GM19324 (cell line): ENCODE measurements around the gene MRPL52.
"Not testable (repeated sequence)": the region's sequence is repeated elsewhere in the genome, so short reads cannot be mapped to it uniquely, and the experiment has no call there.

ENCODE experiments used
- ATAC-seq: cut with Tn5 transposase; IDR thresholded peaks from one replicate; pipeline ENCODE4 v1.9.1; 2021; ENCODE audit warnings: mild to moderate bottlenecking, moderate library complexity; ENCODE audit not compliant: unreplicated experiment, low FRiP score

Gene MRPL52

DNA sequence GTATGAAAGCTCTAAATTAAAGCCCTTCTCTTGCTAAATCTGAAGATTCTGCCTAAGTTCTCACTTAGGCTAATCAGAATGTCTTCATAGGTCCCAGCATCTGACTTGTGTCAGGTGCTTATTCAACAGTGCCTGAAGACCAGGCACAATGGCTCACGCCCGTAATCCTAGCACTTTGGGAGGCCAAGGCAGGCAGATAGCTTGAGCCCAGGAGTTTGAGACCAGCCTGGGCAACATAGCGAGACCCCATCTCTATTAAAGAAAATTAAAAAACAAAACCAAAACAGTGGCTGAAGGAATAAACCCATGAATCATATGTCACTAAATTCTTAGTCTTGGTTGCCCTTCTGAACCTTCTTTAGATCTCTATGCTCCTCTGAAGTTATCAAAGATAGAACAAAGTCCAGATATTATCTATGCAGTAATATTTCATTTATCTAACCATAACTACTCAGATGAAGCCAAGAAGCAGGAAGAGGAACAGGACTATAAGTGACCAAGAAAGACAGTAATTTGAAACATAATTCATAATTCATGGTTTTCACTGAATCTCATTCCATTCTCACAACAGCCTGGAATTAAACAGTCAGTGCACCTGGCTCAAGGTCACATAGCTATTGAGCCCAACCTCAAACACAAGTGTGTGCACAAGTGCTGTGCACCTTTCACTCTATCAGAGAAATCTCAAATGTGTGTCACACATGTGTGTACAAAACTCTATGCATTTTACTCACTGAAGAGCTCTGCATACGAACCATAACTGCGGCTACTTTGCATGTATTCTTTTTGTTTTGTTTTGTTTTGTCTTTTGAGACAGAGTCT lies 21.1 kb upstream of the MRPL52 start:
- no peak for ATAC-seq

DNA sequence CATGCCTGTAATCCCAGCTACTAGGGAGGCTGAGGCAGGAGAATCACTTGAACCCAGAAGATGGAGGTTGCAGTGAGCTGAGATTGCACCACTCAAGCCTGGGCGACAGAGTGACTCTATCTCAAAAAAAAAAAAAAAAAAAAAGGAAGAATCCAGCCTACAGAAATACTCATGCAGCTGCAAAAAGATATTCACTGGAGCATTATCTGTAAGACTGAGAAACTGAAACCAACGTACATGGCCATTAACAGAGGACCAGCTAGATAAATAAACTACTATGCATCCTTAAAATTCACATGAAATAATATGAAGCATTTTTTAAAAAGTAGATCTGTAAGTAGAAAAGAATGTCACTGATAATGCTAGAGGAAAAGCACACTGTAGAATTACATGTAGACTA lies 18.0 kb upstream of the MRPL52 start:
- ATAC-seq, result no peak

DNA sequence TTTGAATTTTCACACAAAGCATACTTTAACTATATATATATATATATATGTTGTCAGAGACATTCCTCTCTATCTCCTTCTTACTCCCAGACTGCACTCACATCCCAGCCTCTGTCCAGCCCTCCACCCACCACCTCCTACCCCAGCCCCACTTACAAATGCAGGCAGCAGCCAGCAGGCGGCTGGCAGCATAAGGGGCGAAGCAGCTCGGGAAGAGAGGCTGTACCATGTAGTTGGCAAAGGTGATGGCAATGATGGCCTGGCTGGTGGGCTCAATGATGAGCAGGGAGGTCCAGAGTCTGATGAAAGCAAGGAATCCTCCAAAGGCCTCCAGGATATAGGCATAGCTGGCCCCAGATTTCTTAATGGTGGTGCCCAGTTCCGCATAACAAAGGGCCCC lies 16.9 kb upstream of the MRPL52 start:
- ATAC-seq, result no peak

DNA sequence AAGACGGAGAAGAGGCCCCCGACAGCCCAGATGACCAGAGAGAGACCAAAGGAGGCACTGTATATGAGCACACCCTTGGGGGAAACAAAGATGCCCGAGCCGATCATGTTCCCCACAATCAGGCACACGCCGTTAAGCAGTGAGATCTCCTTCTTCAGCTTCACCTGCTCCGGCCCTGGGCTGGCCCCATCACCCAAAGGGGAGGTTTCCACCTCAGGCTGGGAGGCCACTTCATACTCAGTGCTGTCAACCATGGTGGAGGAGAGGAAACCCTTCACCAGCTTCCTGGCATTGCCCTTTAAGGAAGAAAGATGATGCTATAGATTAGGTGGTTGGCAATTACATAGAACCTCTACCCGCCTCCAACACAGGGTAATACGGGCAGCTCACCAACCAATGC lies 16.5 kb upstream of the MRPL52 start:
- no peak for ATAC-seq

DNA sequence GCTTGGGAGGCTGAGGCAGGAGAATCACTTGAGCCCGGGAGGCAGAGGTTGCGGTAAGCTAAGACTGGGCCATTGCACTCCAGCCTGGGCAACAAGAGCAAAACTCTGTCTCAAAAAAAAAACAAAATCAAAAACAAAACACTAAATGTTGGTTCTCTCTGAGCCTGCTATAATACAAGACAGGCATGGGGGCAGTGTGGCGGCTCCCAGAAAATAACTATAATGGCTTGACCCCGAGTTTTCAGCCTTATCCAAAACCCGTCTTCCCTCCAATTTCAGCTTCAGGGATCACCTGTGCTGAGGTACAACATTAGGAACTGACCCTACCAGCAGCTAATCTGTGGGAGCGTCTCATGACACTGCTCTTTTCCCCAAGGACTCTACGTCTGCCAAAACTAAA lies 15.3 kb upstream of the MRPL52 start:
- no peak for ATAC-seq

DNA sequence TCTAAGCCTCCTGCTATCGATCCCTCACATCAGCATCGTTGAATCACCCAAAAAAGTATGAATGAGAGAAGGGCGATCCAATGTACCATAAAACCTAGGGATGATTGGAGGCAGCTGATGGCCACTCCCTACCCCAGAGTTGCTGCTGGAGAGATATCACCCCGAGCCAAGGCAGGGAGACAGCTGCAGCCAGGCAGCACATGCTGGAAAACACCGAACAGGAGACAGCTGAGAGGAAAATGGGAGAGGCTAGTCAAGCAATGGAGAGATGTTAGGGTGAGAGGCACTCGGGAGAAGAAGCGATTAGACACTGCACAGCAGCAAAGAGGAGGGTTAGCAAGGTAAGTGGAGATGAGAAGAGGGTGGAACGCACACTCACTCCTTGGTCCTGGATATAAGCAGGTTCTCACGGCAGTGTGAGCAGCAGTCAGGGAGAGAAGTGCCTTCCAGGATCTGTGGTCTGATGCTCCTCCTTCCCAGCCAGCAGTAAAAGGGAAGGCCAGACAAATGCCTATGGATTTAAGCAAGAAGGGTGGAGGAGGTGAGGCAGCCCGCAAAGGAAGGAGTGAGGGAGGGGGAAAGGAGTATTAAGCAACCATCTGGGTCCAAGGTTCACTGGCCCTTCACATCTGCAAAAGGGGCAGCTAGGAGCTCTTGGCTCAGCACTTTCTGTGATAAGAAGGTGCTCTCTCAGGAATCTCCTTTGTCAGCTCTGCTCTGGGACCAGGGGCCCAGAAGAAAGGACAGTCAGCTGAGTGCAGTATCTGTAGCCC lies 14.6 kb upstream of the MRPL52 start, which contains the start of gene SLC7A7:
Gene SLC7A7, minus strand, starts transcription at position 495 of the 773 bp plus-strand sequence. CDS start 2,037 bp downstream, outside the sequence.
- no peak for ATAC-seq

DNA sequence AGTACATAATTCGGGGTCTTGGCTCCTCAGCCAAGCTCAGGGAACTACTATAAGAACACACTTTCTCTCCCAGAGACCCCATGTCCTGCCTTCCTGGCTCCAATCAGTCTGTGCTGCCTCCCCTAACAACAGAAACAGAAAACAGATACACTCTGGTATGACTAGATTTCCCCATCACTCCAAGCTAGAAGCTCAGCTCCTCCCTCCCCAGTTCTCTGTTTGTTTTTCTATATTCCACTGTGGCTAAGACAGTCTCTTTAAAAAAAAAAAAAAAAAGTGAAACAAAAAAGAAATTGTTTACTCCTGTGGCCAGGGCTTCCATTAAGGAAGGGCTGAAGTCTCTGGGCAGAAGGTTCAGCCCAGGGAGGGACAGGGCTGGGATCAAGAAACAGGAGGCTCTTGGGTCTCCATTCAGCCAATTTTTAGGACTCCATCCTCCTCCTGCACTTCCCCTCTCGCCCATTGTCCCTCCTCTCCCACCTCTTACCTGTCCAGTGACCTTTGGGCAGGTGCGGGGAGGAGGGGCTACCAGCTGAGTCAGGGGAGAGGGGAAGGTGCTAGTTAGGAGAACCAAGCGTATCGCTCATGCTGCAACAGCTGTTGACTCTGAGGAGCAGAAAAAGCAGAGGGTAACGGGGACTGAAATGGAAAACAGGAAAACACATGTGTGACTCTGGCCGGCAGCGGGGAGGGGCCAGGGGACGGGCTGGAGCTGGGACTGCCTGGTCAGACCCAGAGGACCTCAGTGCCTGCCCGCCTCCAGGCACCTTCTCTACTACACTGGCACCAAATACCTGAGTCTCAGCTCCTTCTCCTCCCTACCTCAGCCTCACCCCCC lies 10.3 kb upstream of the MRPL52 start:
- ATAC-seq, result no peak

DNA sequence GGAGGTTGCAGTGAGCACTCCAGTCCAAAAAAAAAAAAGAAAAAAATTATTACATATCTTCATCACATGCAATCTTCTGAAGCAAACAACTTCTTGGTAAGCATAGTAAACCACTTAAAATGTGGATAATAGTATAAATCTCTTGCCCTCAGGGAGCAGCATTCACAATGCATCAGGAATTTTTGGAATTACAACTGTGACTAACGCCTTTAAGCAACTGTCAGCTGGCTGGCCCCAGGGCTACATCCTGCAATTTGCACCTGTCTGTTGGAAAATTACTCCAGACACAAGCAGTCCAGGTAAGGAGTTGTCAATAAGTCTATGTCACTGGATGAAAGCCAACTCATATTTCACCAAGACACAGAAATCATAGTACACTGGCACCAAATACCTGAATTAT lies 9.0 kb upstream of the MRPL52 start:
- no peak for ATAC-seq

DNA sequence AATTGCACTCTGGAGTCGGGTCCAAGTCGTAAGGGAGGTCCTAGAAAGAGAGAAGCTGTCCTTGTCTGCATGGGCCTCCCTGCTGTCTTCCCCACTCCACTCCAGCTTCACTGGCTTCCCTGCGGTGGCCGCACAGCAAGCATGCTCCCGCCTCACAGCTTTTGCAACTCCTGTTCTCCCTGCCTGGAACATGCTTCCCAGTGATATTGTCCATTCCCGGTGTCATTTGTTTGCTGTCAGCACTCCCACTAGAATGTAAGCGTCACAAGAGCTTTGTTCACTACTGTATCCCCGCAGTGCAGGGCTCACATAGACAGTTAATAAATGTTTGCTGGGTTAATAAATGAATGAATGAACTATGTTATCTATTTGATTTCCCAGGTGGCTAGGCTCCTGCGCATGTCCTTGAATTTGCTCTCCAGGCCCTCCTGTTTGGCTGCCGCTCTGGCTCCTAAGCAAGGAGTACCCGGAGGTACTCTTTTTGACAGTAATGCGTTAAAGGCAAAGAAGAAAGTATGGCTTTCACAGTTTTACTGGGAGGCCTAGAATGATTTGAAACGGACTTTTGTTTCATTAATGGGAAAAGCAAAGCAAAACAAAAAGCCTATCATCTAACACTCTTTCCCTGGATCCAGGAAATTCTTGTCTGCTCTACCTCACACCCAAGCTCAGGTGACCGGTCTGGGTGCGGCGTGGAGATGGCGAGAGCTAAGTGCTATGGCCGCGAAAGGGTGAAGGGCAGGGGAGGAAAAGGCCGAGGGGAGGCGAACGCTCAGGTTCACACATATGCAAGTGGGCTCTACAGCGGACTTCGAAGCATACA lies 8.3 kb upstream of the MRPL52 start:
- ATAC-seq, result no peak

DNA sequence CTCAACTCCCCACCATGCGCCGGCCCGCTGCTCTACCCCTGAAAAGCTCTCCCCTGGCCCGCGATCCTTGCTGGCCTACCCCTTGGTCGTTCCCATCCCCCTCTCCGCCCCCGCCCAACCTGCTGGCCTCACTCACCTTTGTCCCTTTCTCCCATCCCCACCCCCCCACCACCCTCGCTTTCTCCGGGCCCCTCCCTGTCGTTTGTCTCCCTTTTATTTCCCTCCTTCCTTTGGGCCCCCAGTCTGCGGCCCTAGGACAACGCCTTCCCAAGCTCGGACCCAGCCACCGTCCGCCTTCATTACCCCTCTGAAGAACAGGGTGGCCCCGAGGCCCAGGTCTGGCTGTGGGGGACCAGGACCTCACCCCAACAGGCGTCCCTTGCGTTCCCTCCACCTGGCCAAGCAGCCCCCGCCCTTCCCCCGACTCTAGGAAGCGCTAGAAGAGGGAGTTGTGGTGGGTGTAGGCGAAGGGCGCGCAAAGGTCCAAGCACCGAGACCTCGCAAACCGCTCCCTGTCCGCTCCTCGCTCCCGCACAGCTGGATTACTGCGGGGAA lies 7.6 kb upstream of the MRPL52 start:
- ATAC-seq, result no peak

DNA sequence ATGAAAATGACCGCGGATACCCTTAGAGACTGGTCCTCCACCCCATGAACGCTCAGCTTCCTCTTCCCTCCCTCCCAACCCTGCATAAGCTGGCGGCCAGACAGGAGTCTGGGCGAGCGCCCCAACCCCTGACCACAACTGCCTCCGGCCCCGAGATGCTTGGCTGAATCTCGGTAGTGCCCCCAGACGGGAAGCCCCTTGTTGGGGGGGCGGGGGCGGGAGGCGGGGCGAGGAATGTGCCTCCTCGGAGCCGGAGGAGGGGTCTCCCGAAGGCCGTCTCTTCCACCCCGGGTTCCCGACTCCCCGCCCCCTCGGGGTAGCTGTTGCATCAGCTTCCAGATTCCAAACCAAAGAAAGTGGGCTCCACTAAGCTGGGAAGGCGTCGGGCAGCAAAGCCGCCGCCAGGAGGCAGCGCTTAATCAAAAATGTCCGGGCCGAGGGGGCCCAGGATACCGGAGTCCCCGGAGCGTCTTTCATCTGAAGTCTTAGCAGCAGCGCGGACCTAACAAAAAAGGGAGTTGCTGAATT lies 7.1 kb upstream of the MRPL52 start:
- ATAC-seq, result no peak

DNA sequence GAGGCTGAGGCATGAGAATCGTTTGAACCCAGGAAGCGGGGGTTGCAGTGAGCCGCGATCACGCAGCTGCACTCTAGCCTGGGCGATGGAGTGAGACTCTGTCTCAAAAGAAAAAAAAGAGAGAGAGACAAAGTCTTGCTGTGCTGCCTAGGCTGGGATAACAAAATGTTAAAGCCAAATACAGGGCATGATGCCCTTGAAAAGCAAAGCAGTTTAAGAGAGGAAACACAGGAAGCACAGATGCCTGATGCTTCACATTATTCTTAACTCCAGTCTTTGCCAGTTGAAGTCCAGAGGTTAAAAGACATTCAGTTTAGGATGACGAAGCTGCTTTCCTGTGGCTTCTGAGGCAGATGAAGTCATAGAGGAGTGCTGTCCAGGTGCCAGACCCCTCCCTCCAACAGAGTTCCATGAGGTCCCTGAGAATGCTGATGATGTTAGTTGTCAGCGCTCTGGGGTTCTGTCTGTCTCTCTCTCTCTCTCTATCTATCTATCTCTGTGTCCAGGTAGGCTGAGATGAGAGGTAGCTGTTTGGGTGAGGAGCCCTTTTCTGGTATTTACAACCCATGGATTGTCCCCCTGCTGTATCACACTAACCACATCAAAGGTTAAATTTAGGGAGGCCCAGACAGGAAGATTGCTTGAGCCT lies 4.9 kb upstream of the MRPL52 start:
- ATAC-seq, result no peak

DNA sequence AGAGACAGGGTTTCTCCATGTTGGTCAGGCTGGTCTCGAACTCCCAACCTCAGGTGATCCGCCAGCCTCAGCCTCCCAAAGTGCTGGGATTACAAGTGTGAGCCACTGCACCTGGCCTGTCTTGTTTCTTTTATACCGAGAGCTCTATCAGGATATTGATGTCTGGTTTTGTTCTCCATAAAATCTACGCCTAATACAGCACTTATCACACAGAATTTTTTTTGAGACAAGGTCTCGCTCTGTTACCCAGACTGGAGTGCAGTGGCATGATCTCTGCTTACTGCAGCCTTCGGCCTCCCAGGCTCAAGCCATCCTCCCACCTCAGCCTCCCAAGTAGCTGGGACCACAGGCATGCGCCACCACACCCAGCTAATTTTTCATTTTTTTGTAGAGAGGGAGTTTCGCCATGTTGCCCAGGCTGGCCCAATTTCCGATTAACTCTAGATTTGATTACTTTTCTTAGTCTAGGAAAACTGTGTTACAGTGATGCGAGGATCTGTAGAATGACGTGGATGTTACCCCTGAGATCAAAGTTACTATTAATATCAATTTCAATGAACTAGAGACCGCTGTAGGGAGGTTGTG lies 519 bp upstream of the MRPL52 start:
- ATAC-seq, result not testable (repeated sequence)

DNA sequence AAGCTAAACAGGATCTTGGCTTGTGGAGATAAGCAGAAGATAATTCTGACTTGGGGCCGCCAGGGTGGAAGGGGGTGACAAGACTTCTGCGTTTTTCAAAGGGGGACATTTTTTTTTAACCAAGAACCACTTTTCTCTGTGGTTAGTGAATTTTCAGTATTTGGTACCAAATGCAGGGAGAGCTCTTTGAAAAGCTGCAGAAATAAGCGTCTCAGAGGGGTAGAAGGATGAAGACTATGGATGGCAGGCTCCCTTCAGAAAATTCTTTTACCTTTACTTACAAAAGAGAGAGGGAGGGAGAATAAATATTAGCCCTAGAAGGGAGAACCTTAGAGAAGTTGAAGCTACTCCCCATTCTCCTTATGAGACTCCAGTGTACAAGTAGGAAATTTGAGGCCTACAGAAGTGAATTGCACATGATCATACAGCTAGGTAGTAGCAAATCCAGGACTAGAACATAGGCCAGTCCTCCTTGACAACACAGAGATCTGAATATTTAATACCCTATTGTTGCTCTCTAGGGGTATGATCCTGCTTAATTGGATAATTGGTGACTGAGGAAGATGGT lies 840 bp downstream of the MRPL52 start:
- ATAC-seq, result no peak

DNA sequence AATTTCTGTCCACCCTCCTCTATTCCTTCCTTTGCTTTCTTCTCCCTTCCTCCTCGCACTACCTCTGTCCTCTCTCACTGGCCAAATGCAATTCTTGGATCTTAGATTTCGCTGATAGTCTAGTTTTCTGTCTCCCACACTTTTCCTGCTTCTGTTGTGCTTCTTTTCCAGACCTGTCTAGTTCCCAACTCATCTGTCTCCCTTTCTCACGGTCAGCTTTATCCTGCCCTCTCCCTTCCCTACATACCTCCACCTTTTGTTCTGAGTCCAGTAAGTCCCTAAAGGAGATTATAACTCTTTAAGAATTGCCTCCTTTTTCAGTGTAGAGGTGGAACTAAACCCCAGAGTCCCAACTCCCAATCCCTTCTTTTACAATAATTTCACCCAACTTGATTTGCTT lies 5.8 kb downstream of the MRPL52 start:
- no peak for ATAC-seq

DNA sequence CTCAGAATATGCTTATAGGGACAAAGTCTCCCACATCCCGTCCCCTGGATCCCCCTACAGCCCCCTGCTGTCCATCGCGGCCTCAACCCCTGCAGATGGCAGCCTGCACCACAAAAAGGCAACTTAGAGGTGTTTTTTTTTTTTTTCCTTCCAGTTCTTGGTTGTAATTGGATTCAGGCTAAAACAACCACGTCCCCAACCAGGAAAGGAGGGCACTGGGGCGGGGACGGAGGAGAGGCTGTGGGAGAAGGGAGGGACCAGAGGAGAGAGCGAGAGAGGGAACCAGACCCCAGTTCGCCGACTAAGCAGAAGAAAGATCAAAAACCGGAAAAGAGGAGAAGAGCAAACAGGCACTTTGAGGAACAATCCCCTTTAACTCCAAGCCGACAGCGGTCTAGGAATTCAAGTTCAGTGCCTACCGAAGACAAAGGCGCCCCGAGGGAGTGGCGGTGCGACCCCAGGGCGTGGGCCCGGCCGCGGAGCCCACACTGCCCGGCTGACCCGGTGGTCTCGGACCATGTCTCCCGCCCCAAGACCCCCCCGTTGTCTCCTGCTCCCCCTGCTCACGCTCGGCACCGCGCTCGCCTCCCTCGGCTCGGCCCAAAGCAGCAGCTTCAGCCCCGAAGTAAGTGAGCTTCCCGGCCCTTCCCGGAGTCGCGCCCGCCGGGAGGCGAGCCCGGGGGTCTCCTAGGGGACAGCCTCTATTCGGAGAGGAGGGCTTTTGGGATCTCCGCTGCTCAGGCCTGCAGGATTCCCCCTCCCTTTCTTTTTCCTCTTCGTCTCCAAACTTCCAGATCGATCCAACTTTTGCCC lies 6.8 kb downstream of the MRPL52 start, which contains the start of gene MMP14:
Gene MMP14, plus strand, starts transcription at position 285 of the 813 bp plus-strand sequence. Its CDS starts 233 bp downstream, at position 518.
- ATAC-seq, result no peak

DNA sequence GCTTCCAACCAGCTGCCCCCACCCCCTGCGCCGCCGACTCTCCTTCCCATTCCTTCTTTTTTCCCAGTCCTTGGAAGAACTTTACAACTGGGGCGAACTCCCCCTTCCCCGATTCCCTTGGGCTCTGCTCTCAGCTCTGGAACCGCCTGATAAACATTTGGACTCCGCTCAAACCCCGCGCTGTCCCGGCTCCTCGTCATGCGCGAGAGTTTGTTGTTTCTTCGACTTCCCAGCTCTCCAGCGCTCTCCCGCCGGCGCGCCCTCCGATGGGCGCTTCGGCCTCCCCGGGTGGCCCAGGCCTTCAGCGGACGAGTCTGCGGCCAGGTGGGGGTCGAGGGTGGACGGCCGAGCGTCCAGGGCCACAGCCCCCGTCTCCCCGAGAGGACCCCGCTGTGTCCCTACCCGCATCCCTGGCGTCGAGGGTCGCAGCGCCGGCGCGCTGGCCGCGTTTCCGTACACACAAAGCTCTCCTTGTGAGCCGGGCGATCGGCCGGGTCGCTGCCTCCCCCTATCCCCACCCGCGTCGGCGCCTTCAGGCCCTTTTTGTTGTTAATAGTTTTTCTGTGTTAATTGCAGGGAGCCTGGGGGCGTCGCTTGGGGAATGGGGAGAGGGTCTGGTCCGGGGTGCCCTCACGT lies 7.5 kb downstream of the MRPL52 start:
- ATAC-seq, result no peak
